Liver (tissue), 2 donors: ENCODE results near the gene SLC22A3.

Source experiments
- TF ChIP-seq, protein P1 (sequence below): IDR thresholded peaks from 2 replicates; pipeline ENCODE4 v1.6.1; 2016; ENCODE audit warnings: antibody characterized with exemption, mild to moderate bottlenecking
- TF ChIP-seq, protein P2 (sequence below): fragments of 150-350 bp; IDR thresholded peaks from 2 replicates; pipeline ENCODE4 v1.5.1; 2017; ENCODE audit warnings: improper control_type of control experiment, low read depth, low read length; ENCODE audit not compliant: missing input control
- donor health status: healthy.

DNA sequence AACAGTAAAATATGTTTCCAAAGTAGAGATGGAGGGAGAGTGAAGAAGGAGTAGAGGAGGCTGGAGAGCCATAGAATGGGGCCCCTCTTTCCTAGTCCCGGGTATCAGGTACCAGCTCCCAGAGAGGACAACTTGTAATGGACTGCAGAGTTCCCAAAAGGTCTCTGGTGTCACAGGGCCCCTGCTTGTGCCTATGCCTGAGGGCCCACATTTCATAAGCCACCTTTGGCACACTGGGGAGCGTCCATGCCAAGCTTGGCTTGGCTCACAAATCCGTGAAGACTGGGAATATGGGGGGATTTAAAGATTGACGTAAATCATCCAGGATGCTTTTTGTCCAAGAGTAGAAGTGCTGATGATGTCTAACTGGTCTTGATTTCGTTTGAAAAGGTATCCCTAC lies 16.4 kb upstream of the SLC22A3 start:
- TF ChIP-seq, protein P1, sequence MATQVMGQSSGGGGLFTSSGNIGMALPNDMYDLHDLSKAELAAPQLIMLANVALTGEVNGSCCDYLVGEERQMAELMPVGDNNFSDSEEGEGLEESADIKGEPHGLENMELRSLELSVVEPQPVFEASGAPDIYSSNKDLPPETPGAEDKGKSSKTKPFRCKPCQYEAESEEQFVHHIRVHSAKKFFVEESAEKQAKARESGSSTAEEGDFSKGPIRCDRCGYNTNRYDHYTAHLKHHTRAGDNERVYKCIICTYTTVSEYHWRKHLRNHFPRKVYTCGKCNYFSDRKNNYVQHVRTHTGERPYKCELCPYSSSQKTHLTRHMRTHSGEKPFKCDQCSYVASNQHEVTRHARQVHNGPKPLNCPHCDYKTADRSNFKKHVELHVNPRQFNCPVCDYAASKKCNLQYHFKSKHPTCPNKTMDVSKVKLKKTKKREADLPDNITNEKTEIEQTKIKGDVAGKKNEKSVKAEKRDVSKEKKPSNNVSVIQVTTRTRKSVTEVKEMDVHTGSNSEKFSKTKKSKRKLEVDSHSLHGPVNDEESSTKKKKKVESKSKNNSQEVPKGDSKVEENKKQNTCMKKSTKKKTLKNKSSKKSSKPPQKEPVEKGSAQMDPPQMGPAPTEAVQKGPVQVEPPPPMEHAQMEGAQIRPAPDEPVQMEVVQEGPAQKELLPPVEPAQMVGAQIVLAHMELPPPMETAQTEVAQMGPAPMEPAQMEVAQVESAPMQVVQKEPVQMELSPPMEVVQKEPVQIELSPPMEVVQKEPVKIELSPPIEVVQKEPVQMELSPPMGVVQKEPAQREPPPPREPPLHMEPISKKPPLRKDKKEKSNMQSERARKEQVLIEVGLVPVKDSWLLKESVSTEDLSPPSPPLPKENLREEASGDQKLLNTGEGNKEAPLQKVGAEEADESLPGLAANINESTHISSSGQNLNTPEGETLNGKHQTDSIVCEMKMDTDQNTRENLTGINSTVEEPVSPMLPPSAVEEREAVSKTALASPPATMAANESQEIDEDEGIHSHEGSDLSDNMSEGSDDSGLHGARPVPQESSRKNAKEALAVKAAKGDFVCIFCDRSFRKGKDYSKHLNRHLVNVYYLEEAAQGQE: no peak
- TF ChIP-seq, protein P2, sequence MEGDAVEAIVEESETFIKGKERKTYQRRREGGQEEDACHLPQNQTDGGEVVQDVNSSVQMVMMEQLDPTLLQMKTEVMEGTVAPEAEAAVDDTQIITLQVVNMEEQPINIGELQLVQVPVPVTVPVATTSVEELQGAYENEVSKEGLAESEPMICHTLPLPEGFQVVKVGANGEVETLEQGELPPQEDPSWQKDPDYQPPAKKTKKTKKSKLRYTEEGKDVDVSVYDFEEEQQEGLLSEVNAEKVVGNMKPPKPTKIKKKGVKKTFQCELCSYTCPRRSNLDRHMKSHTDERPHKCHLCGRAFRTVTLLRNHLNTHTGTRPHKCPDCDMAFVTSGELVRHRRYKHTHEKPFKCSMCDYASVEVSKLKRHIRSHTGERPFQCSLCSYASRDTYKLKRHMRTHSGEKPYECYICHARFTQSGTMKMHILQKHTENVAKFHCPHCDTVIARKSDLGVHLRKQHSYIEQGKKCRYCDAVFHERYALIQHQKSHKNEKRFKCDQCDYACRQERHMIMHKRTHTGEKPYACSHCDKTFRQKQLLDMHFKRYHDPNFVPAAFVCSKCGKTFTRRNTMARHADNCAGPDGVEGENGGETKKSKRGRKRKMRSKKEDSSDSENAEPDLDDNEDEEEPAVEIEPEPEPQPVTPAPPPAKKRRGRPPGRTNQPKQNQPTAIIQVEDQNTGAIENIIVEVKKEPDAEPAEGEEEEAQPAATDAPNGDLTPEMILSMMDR: no peak
